A673 (cell line): ENCODE measurements around the gene PCDHGB4. TPM values are rescaled to one million over a fixed set of nuclear protein-coding genes. Genes with fewer than 3 reads are reported as not detected.
A peak's percentile ranks its signal among the peaks of the same experiment; 100 is the strongest.

ENCODE experiments used
- BruUV-seq: library from RNA; stranded (reverse); fragments of 400-500 nt; replicated peaks from 2 replicates; lab custom pipeline; 2021; lab: Mats Ljungman, UMichigan
- CTCF ChIA-PET: fragments of 300-600 bp; sonication (Branson Sonifier 250); formaldehyde crosslinking; loops from one replicate; lab custom pipeline; 2022; ENCODE audit warnings: antibody characterized with exemption; lab: Charles Lee
- POLR2A ChIA-PET: fragments of 300-600 bp; sonication (Branson Sonifier 250); formaldehyde crosslinking; loops from one replicate; lab custom pipeline; 2022; ENCODE audit warnings: antibody characterized with exemption; ENCODE audit not compliant: low non-redundant PET; lab: Charles Lee
- DNase-seq: peaks from one replicate; pipeline ENCODE4 v3.0.0-alpha.2; 2015; ENCODE audit warnings: low spot score
- H3K27ac ChIP-seq: fragments of 200-600 bp; sonication (generic); 2 replicates; pipeline ENCODE4 v1.5.1; 2016; ENCODE audit warnings: mixed run types, low read depth, mild to moderate bottlenecking, mixed read lengths, antibody characterized with exemption, low read length; ENCODE audit not compliant: poor library complexity, severe bottlenecking
- H3K27me3 ChIP-seq: fragments of 200-600 bp; sonication (generic); replicated peaks from 2 replicates; pipeline ENCODE4 v1.6.1; 2017; ENCODE audit warnings: mixed run types, low read depth, mild to moderate bottlenecking, mixed read lengths, antibody characterized with exemption, low read length; ENCODE audit not compliant: insufficient read depth, poor library complexity
- H3K36me3 ChIP-seq: fragments of 200-600 bp; sonication (generic); 2 replicates; pipeline ENCODE4 v1.6.1; 2016; ENCODE audit warnings: mixed run types, mild to moderate bottlenecking, mixed read lengths, antibody characterized with exemption, low read length; ENCODE audit not compliant: insufficient read depth, poor library complexity, severe bottlenecking
- H3K4me1 ChIP-seq: fragments of 200-600 bp; sonication (generic); 2 replicates; pipeline ENCODE4 v1.6.1; 2017; ENCODE audit warnings: mixed run types, mild to moderate bottlenecking, mixed read lengths, antibody characterized with exemption, low read length; ENCODE audit not compliant: insufficient read depth, poor library complexity, severe bottlenecking
- H3K4me3 ChIP-seq: fragments of 200-600 bp; sonication (generic); 2 replicates; pipeline ENCODE4 v1.5.1; 2016; ENCODE audit warnings: low read depth, mixed run types, mild to moderate bottlenecking, mixed read lengths, low read length; ENCODE audit not compliant: poor library complexity, severe bottlenecking
- H3K9me3 ChIP-seq: fragments of 200-600 bp; sonication (generic); 2 replicates; pipeline ENCODE4 v1.6.1; 2016; ENCODE audit warnings: mixed run types, low read depth, mild to moderate bottlenecking, mixed read lengths, antibody characterized with exemption, low read length; ENCODE audit not compliant: poor library complexity, severe bottlenecking
- EZH2 ChIP-seq: fragments of 200-600 bp; sonication (generic); IDR thresholded peaks from 2 replicates; pipeline ENCODE4 v1.6.1; 2017; ENCODE audit warnings: borderline replicate concordance, low read depth, mild to moderate bottlenecking, mixed read lengths, antibody characterized with exemption, low read length; ENCODE audit not compliant: poor library complexity, severe bottlenecking
- intact Hi-C: fragments of 100-400 bp; cut with micrococcal nuclease; formaldehyde crosslinking; loops from one replicate; pipeline ENCODE4 v1.10.0; 2022; ENCODE audit not compliant: unreplicated experiment
- total RNA-seq: library from RNA; stranded (reverse); gene quantifications from 2 replicates; pipeline ENCODE4 v1.2.3, GENCODE V29; 2021
- TF ChIP-seq, protein P1 (sequence below): fragments of 300-800, 200-600 bp; sonication (generic); conservative IDR thresholded peaks from 2 replicates; pipeline ENCODE4 v1.5.1; 2017; ENCODE audit warnings: low read depth, mild to moderate bottlenecking, antibody characterized with exemption, low read length, moderate library complexity, mixed read lengths

The PCDHGB4 gene
- total RNA-seq, 1 experiment from 2014 or later, result 2.5 TPM

DNA sequence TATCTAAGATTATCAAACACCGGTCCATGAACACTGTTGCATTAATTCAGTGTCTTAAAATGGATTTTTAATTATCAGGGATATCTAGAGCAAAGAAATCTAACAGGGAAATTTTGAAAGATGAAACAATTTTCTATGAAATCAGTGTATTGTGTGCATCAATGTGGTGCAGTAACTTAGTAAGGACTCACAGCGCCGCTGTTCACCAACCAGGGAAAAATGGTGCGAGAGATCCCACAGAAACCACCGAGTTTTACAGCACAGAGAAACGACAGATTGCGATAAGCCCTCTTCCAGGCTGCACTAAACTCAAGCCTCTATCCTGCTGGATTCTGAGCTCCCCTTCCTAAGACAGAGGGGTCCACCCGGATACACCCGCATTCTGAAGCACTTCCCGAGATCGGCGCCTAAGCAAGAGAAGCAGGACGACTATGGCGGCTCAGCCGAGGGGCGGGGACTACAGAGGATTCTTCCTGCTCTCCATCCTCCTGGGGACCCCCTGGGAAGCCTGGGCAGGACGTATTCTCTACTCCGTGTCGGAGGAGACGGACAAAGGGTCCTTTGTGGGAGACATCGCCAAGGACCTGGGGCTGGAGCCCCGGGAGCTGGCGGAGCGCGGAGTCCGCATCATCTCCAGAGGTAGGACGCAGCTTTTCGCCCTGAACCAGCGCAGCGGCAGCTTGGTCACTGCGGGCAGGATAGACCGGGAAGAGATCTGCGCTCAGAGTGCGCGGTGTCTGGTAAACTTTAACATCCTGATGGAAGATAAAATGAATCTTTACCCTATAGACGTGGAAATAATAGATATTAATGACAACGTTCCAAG, 4.8 kb upstream of the PCDHGB4 start, which contains the start of gene PCDHGA7:
PCDHGA7 (plus strand) TSS at position 274 of the 826 bp plus-strand sequence; CDS start at position 432, 158 bp downstream.
- no peaks in the 10 kb centered on the region for H3K27me3 ChIP-seq

DNA sequence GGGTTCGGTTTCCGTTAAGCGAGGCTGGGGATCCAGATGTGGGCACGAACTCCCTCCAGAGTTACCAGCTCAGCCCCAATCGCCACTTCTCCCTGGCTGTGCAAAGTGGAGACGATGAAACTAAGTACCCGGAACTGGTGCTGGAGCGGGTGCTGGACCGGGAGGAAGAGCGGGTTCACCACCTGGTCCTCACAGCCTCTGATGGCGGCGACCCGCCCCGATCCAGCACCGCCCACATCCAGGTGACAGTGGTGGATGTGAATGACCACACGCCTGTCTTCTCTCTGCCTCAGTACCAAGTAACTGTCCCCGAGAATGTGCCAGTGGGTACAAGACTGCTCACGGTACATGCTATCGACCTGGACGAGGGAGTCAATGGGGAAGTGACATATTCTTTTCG, 4.2 kb upstream of the PCDHGB4 start:
- no peaks in the 10 kb centered on the region for H3K27me3 ChIP-seq
- H3K4me3 ChIP-seq, result peak overlapping the region; percentile 47
- no peaks in the 10 kb centered on the region for H3K4me1 ChIP-seq
- intact Hi-C loops, result no loop called here
- CTCF ChIA-PET, result no interaction called here
- no peaks in the 10 kb centered on the region for H3K36me3 ChIP-seq
- DNase-seq, result no peak
- no TSS peak for BruUV-seq
- TF ChIP-seq, protein P1, sequence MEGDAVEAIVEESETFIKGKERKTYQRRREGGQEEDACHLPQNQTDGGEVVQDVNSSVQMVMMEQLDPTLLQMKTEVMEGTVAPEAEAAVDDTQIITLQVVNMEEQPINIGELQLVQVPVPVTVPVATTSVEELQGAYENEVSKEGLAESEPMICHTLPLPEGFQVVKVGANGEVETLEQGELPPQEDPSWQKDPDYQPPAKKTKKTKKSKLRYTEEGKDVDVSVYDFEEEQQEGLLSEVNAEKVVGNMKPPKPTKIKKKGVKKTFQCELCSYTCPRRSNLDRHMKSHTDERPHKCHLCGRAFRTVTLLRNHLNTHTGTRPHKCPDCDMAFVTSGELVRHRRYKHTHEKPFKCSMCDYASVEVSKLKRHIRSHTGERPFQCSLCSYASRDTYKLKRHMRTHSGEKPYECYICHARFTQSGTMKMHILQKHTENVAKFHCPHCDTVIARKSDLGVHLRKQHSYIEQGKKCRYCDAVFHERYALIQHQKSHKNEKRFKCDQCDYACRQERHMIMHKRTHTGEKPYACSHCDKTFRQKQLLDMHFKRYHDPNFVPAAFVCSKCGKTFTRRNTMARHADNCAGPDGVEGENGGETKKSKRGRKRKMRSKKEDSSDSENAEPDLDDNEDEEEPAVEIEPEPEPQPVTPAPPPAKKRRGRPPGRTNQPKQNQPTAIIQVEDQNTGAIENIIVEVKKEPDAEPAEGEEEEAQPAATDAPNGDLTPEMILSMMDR, result no peak
- TF ChIP-seq EZH2, result no peak
- peak overlapping the region; percentile 65 for H3K27ac ChIP-seq
- POLR2A ChIA-PET, result no interaction called here
- peaks cover 48% of the 10 kb centered on the region for H3K9me3 ChIP-seq

More for the DNA sequence above, 4.8 kb upstream of the PCDHGB4 start, which contains the start of gene PCDHGA7:
- peak within 1 kb of the TSS; percentile 47 for H3K4me3 ChIP-seq
- POLR2A ChIA-PET, result no interaction called here
- peaks cover 47% of the 10 kb centered on the region for H3K9me3 ChIP-seq
- intact Hi-C loops, result no loop called here
- TSS peak; percentile 13 for BruUV-seq
- TF ChIP-seq, protein P1, result peak; percentile 56
- TF ChIP-seq EZH2, result no peak
- peak; percentile 68 for DNase-seq
- H3K27ac ChIP-seq, result peak within 1 kb of the TSS; percentile 65
- no peaks in the 10 kb centered on the region for H3K4me1 ChIP-seq
- no peaks in the 10 kb centered on the region for H3K36me3 ChIP-seq
- CTCF ChIA-PET, result no interaction called here

DNA sequence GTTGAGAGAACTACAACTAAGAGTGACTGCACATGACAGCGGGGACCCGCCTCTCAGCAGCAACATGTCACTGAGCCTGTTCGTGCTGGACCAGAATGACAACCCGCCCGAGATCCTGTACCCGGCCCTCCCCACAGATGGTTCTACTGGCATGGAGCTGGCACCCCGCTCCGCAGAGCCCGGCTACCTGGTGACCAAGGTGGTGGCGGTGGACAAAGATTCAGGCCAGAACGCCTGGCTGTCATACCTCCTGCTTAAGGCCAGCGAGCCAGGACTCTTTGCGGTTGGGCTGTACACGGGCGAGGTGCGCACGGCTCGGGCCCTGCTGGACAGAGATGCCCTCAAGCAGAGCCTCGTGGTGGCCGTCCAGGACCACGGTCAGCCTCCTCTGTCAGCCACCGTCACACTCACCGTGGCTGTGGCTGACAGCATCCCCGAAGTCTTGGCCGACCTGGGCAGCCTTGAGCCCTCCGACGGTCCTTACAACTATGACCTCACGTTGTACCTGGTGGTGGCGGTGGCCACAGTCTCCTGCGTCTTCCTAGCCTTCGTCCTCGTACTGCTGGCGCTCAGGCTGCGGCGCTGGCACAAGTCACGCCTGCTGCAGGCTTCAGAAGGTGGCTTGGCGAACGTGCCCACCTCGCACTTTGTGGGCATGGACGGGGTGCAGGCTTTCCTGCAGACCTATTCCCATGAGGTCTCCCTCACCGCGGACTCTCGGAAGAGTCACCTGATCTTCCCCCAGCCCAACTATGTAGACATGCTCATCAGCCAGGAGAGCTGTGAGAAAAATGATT, 2.8 kb upstream of the PCDHGB4 start:
- intact Hi-C loops, result no loop called here
- ChIA-PET CTCF (no interaction called here), POLR2A (no interaction called here)
- Histone ChIP-seq H3K27ac (no peak overlapping the region), H3K4me3 (no peak overlapping the region), H3K36me3 (no peaks in the 10 kb centered on the region), H3K27me3 (no peaks in the 10 kb centered on the region), H3K9me3 (peaks cover 57% of the 10 kb centered on the region), H3K4me1 (no peaks in the 10 kb centered on the region)
- no peak for TF ChIP-seq EZH2
- TF ChIP-seq, protein P1, result no peak
- BruUV-seq, result no TSS peak
- no peak for DNase-seq
